Left ventricle myocardium superior (tissue), 1 donor: ENCODE measurements around the gene NOD2. TPM values are rescaled to one million over a fixed set of nuclear protein-coding genes. Genes with fewer than 3 reads are reported as not detected.
A peak's percentile ranks its signal among the peaks of the same experiment; 100 is the strongest.

ENCODE experiments used
- ATAC-seq: fragments of 200-7000 bp; cut with Tn5 transposase; one replicate; pipeline ENCODE4 v1.9.1; 2020; ENCODE audit warnings: mild to moderate bottlenecking, moderate library complexity
- DNase-seq: peaks from one replicate; pipeline ENCODE4 v3.0.0-alpha.2; 2020
- intact Hi-C: fragments of 100-400 bp; cut with micrococcal nuclease; formaldehyde crosslinking; loops from one replicate; pipeline ENCODE4 v1.11.0; 2022
- total RNA-seq: library from RNA; stranded (reverse); fragmentation: NEBNext Ultra II Directional; extraction: Animal tissue kit (Norgen Biotek cat#: 25700); gene quantifications from one replicate; pipeline ENCODE4 v1.2.1, GENCODE V29; 2021
- donor health status: DM: no; HTN: yes; CAD: no; lungs with severe emphysema.

The NOD2 gene
- total RNA-seq, 1 donor from 2014 or later = 0.45 TPM

- intact Hi-C loops = no loop called here
- ATAC-seq (no peak), DNase-seq (no peak)
Observed at GRCh38 chr16:50668368-50669008, 24.9 kb upstream of the NOD2 start.

GRCh38 chr16:50669741-50670140, 23.7 kb upstream of the NOD2 start:
- DNase-seq (no peak), ATAC-seq (no peak)
- intact Hi-C loops = no loop called here

GRCh38 chr16:50670476-50670875, 22.9 kb upstream of the NOD2 start:
- intact Hi-C loops = no loop called here
- no peak for ATAC-seq
- DNase-seq = no peak

- DNase-seq = no peak
- intact Hi-C loops = no loop called here
- no peak for ATAC-seq
Observed at GRCh38 chr16:50671644-50672260, 21.7 kb upstream of the NOD2 start.

- DNase-seq (no peak), ATAC-seq (no peak)
- intact Hi-C loops = no loop called here
Observed at GRCh38 chr16:50673496-50674275, 19.7 kb upstream of the NOD2 start.

- no peak for DNase-seq
- no peak for ATAC-seq
- intact Hi-C loops = no loop called here
Observed at GRCh38 chr16:50674831-50675230, 18.6 kb upstream of the NOD2 start.

- no peak for DNase-seq
- intact Hi-C loops = no loop called here
Observed at GRCh38 chr16:50675686-50676610, 17.5 kb upstream of the NOD2 start.

GRCh38 chr16:50676684-50677225, 16.7 kb upstream of the NOD2 start:
- ATAC-seq (no peak), DNase-seq (no peak)
- intact Hi-C loops = no loop called here

More at GRCh38 chr16:50675686-50676610, 17.5 kb upstream of the NOD2 start:
- no peak for ATAC-seq

- DNase-seq (no peak), ATAC-seq (no peak)
- intact Hi-C loops = no loop called here
Observed at GRCh38 chr16:50677351-50677750, 16.1 kb upstream of the NOD2 start.

- DNase-seq (no peak), ATAC-seq (no peak)
- intact Hi-C loops = no loop called here
Observed at GRCh38 chr16:50678531-50678930, 14.9 kb upstream of the NOD2 start.

GRCh38 chr16:50679266-50679665, 14.1 kb upstream of the NOD2 start:
- no peak for DNase-seq
- intact Hi-C loops = no loop called here
- no peak for ATAC-seq

GRCh38 chr16:50679676-50680555, 13.5 kb upstream of the NOD2 start:
- ATAC-seq (no peak), DNase-seq (no peak)
- intact Hi-C loops = no loop called here

GRCh38 chr16:50680556-50680893, 12.9 kb upstream of the NOD2 start:
- no peak for ATAC-seq
- intact Hi-C loops = no loop called here
- DNase-seq = no peak

- ATAC-seq (peak; percentile 71), DNase-seq (peak; percentile 49)
- intact Hi-C loops = no loop called here
Observed at GRCh38 chr16:50681021-50681885, 12.2 kb upstream of the NOD2 start, which contains the start of gene SNX20. Gene SNX20 (minus strand): TSS chr16:50681312. CDS start chr16:50677526, 3,786 bp downstream.

GRCh38 chr16:50683689-50684374, 9.6 kb upstream of the NOD2 start:
- intact Hi-C loops = no loop called here
- DNase-seq = no peak

GRCh38 chr16:50684823-50685461, 8.5 kb upstream of the NOD2 start:
- ATAC-seq (no peak), DNase-seq (no peak)
- intact Hi-C loops = no loop called here

More at GRCh38 chr16:50683689-50684374, 9.6 kb upstream of the NOD2 start:
- peak; percentile 36 for ATAC-seq
